ENCODE data around the gene HLA-DMA. TPM values are rescaled to one million over a fixed set of nuclear protein-coding genes. Genes with fewer than 3 reads are reported as not detected.

The HLA-DMA gene
- total and polyA plus RNA-seq, 9 of the 15 experiments (the other 6 are each of a cell fraction or from before 2014, with no cell fraction given): 0.13 to 0.83 (median 0.51) TPM

DNA sequence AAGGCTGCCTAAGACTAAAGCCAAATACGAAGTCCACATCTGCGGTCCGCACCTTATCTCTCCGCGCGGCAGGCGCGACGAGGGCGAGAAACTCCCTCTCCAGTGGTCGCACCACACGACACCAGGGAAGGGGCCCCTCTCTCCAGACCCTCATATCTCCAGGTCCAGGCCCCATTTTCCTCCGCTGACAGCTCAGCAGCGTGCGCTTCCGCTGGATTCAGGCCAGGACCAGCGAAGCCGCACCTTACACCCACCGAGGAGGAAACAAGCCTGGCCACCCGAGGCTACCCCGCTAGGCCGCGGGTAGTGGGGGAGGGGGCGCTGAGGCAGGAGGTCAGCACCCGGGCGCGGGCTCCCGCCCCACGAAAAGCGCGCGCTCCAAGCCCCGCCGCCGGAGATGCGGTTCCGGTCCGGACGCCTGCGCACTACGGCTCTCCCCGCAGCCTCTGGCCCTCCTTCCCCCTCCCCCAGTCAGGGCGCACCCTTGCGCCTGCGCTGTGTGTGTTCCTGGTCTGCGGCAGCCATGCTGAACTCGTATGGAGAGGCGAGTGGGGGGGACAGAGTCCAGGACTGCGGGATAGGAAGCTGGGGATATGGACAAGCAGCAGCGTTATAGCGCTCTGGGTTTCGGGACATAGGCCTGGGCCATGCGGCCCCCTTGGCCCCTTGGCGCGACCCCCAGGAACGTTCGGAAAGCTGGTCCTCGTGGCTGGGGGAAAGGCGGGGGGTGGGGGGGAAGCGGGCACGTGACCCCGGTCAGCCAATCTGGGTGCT, 15.4 kb upstream of the HLA-DMA start, which contains the start of gene BRD2 (continued):
- TF ChIP-seq, protein P1, sequence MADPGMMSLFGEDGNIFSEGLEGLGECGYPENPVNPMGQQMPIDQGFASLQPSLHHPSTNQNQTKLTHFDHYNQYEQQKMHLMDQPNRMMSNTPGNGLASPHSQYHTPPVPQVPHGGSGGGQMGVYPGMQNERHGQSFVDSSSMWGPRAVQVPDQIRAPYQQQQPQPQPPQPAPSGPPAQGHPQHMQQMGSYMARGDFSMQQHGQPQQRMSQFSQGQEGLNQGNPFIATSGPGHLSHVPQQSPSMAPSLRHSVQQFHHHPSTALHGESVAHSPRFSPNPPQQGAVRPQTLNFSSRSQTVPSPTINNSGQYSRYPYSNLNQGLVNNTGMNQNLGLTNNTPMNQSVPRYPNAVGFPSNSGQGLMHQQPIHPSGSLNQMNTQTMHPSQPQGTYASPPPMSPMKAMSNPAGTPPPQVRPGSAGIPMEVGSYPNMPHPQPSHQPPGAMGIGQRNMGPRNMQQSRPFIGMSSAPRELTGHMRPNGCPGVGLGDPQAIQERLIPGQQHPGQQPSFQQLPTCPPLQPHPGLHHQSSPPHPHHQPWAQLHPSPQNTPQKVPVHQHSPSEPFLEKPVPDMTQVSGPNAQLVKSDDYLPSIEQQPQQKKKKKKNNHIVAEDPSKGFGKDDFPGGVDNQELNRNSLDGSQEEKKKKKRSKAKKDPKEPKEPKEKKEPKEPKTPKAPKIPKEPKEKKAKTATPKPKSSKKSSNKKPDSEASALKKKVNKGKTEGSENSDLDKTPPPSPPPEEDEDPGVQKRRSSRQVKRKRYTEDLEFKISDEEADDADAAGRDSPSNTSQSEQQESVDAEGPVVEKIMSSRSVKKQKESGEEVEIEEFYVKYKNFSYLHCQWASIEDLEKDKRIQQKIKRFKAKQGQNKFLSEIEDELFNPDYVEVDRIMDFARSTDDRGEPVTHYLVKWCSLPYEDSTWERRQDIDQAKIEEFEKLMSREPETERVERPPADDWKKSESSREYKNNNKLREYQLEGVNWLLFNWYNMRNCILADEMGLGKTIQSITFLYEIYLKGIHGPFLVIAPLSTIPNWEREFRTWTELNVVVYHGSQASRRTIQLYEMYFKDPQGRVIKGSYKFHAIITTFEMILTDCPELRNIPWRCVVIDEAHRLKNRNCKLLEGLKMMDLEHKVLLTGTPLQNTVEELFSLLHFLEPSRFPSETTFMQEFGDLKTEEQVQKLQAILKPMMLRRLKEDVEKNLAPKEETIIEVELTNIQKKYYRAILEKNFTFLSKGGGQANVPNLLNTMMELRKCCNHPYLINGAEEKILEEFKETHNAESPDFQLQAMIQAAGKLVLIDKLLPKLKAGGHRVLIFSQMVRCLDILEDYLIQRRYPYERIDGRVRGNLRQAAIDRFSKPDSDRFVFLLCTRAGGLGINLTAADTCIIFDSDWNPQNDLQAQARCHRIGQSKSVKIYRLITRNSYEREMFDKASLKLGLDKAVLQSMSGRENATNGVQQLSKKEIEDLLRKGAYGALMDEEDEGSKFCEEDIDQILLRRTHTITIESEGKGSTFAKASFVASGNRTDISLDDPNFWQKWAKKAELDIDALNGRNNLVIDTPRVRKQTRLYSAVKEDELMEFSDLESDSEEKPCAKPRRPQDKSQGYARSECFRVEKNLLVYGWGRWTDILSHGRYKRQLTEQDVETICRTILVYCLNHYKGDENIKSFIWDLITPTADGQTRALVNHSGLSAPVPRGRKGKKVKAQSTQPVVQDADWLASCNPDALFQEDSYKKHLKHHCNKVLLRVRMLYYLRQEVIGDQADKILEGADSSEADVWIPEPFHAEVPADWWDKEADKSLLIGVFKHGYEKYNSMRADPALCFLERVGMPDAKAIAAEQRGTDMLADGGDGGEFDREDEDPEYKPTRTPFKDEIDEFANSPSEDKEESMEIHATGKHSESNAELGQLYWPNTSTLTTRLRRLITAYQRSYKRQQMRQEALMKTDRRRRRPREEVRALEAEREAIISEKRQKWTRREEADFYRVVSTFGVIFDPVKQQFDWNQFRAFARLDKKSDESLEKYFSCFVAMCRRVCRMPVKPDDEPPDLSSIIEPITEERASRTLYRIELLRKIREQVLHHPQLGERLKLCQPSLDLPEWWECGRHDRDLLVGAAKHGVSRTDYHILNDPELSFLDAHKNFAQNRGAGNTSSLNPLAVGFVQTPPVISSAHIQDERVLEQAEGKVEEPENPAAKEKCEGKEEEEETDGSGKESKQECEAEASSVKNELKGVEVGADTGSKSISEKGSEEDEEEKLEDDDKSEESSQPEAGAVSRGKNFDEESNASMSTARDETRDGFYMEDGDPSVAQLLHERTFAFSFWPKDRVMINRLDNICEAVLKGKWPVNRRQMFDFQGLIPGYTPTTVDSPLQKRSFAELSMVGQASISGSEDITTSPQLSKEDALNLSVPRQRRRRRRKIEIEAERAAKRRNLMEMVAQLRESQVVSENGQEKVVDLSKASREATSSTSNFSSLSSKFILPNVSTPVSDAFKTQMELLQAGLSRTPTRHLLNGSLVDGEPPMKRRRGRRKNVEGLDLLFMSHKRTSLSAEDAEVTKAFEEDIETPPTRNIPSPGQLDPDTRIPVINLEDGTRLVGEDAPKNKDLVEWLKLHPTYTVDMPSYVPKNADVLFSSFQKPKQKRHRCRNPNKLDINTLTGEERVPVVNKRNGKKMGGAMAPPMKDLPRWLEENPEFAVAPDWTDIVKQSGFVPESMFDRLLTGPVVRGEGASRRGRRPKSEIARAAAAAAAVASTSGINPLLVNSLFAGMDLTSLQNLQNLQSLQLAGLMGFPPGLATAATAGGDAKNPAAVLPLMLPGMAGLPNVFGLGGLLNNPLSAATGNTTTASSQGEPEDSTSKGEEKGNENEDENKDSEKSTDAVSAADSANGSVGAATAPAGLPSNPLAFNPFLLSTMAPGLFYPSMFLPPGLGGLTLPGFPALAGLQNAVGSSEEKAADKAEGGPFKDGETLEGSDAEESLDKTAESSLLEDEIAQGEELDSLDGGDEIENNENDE (IDR thresholded peaks at IDR 0.05; ENCODE audit: low read depth, low read length): no peak
- TF ChIP-seq, protein P2, sequence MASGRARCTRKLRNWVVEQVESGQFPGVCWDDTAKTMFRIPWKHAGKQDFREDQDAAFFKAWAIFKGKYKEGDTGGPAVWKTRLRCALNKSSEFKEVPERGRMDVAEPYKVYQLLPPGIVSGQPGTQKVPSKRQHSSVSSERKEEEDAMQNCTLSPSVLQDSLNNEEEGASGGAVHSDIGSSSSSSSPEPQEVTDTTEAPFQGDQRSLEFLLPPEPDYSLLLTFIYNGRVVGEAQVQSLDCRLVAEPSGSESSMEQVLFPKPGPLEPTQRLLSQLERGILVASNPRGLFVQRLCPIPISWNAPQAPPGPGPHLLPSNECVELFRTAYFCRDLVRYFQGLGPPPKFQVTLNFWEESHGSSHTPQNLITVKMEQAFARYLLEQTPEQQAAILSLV (tag; IDR thresholded peaks at IDR 0.05): no peak
- TF ChIP-seq, protein P3, sequence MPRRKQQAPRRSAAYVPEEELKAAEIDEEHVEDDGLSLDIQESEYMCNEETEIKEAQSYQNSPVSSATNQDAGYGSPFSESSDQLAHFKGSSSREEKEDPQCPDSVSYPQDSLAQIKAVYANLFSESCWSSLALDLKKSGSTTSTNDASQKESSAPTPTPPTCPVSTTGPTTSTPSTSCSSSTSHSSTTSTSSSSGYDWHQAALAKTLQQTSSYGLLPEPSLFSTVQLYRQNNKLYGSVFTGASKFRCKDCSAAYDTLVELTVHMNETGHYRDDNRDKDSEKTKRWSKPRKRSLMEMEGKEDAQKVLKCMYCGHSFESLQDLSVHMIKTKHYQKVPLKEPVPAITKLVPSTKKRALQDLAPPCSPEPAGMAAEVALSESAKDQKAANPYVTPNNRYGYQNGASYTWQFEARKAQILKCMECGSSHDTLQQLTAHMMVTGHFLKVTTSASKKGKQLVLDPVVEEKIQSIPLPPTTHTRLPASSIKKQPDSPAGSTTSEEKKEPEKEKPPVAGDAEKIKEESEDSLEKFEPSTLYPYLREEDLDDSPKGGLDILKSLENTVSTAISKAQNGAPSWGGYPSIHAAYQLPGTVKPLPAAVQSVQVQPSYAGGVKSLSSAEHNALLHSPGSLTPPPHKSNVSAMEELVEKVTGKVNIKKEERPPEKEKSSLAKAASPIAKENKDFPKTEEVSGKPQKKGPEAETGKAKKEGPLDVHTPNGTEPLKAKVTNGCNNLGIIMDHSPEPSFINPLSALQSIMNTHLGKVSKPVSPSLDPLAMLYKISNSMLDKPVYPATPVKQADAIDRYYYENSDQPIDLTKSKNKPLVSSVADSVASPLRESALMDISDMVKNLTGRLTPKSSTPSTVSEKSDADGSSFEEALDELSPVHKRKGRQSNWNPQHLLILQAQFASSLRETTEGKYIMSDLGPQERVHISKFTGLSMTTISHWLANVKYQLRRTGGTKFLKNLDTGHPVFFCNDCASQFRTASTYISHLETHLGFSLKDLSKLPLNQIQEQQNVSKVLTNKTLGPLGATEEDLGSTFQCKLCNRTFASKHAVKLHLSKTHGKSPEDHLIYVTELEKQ (CRISPR knock-in tag; IDR thresholded peaks at IDR 0.05): no peak
- TF ChIP-seq, protein P4, sequence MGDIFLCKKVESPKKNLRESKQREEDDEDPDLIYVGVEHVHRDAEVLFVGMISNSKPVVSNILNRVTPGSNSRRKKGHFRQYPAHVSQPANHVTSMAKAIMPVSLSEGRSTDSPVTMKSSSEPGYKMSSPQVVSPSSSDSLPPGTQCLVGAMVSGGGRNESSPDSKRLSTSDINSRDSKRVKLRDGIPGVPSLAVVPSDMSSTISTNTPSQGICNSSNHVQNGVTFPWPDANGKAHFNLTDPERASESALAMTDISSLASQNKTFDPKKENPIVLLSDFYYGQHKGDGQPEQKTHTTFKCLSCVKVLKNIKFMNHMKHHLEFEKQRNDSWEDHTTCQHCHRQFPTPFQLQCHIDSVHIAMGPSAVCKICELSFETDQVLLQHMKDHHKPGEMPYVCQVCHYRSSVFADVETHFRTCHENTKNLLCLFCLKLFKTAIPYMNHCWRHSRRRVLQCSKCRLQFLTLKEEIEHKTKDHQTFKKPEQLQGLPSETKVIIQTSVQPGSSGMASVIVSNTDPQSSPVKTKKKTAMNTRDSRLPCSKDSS (IDR thresholded peaks at IDR 0.05; ENCODE audit: low read depth, partially characterized antibody): no peak
- no peak for TF ChIP-seq ESRRB (CRISPR knock-in tag; IDR thresholded peaks at IDR 0.05; ENCODE audit: borderline replicate concordance)

All from K562 (cell line).